OCI-LY7 (cell line): ENCODE results near the gene OR4F6. TPM values are rescaled to one million over a fixed set of nuclear protein-coding genes. Genes with fewer than 3 reads are reported as not detected.
"Not testable (repeated sequence)": the region's sequence is repeated elsewhere in the genome, so short reads cannot be mapped to it uniquely, and the experiment has no call there.

Experiments used
- BruUV-seq: library from RNA; stranded (reverse); fragments of 400-500 nt; replicated peaks from 2 replicates; lab custom pipeline; 2021; lab: Mats Ljungman, UMichigan
- CTCF ChIA-PET: fragments of 300-600 bp; sonication (Branson Sonifier 250); formaldehyde crosslinking; loops from one replicate; lab custom pipeline; 2022; ENCODE audit warnings: antibody characterized with exemption; ENCODE audit not compliant: unreplicated experiment; lab: Charles Lee
- POLR2A ChIA-PET: fragments of 300-600 bp; sonication (Branson Sonifier 250); formaldehyde crosslinking; loops from one replicate; lab custom pipeline; 2022; ENCODE audit warnings: antibody characterized with exemption; lab: Charles Lee
- DNase-seq: peaks from one replicate; pipeline ENCODE4 v3.0.0-alpha.2; 2015; ENCODE audit warnings: low spot score
- H2AFZ ChIP-seq: fragments of 200-600 bp; sonication (generic), shearing (Covaris generic); 2 replicates; pipeline ENCODE4 v1.6.1; 2014; ENCODE audit warnings: mild to moderate bottlenecking, antibody characterized with exemption, low read length, moderate library complexity
- H3K27ac ChIP-seq: fragments of 200-600 bp; sonication (generic); 2 replicates; pipeline ENCODE4 v1.5.1; 2014; ENCODE audit warnings: mixed run types, low read depth, mild to moderate bottlenecking, moderate library complexity, low read length, inconsistent platforms; ENCODE audit not compliant: poor library complexity, severe bottlenecking
- H3K36me3 ChIP-seq: fragments of 200-600 bp; sonication (generic); 2 replicates; pipeline ENCODE4 v1.6.1; 2014; ENCODE audit warnings: mild to moderate bottlenecking, antibody characterized with exemption, low read length, moderate library complexity, mixed read lengths; ENCODE audit not compliant: insufficient read depth
- H3K4me1 ChIP-seq: fragments of 200-600 bp; sonication (generic); 2 replicates; pipeline ENCODE4 v1.5.1; 2014; ENCODE audit warnings: mild to moderate bottlenecking, low read length; ENCODE audit not compliant: insufficient read depth, poor library complexity, severe bottlenecking
- H3K4me2 ChIP-seq: fragments of 200-600 bp; sonication (generic); 2 replicates; pipeline ENCODE4 v1.6.1; 2014; ENCODE audit warnings: mild to moderate bottlenecking, low read length
- H3K4me3 ChIP-seq: fragments of 200-600 bp; sonication (generic); 2 replicates; pipeline ENCODE4 v1.5.1; 2014; ENCODE audit warnings: mild to moderate bottlenecking, low read depth, low read length; ENCODE audit not compliant: poor library complexity, severe bottlenecking
- H3K79me2 ChIP-seq: fragments of 200-600 bp; sonication (generic); 2 replicates; pipeline ENCODE4 v1.6.1; 2016; ENCODE audit warnings: low read depth, mild to moderate bottlenecking, low read length, moderate library complexity, mixed read lengths; ENCODE audit not compliant: insufficient read depth
- H3K9me2 ChIP-seq: fragments of 200-600 bp; sonication (generic); 2 replicates; pipeline ENCODE4 v1.6.1; 2016; ENCODE audit warnings: mild to moderate bottlenecking, low read length, mixed read lengths; ENCODE audit not compliant: insufficient read depth
- H3K9me3 ChIP-seq: fragments of 200-600 bp; sonication (generic); 2 replicates; pipeline ENCODE4 v1.6.1; 2014; ENCODE audit warnings: mild to moderate bottlenecking, mixed run types, low read length, mixed read lengths
- H4K20me1 ChIP-seq: fragments of 200-600 bp; sonication (generic); 2 replicates; pipeline ENCODE4 v1.6.1; 2014; ENCODE audit warnings: mild to moderate bottlenecking, antibody characterized with exemption, low read length, moderate library complexity, mixed read lengths; ENCODE audit not compliant: insufficient read depth
- EZH2phosphoT487 ChIP-seq: fragments of 200-600 bp; sonication (generic); IDR thresholded peaks from 2 replicates; pipeline ENCODE4 v1.6.1; 2018; ENCODE audit warnings: low read depth, borderline replicate concordance, mild to moderate bottlenecking, mixed run types, antibody characterized with exemption, low read length, moderate library complexity, mixed read lengths
- intact Hi-C: fragments of 100-400 bp; cut with micrococcal nuclease; formaldehyde crosslinking; loops from one replicate; pipeline ENCODE4 v1.10.0; 2022; ENCODE audit not compliant: unreplicated experiment
- total RNA-seq, 2 experiments: library from RNA; depleted of rRNA in 1 of 2; stranded (reverse); fragments of >200 nt in 1 of 2; shearing (Covaris generic) in 1 of 2; gene quantifications; 2 replicates each; pipeline ENCODE4 v1.2.3, GENCODE V29; 2014 to 2022
- TF ChIP-seq, protein P1 (sequence below): fragments of 200-600 bp; sonication (generic); conservative IDR thresholded peaks from 2 replicates; pipeline ENCODE4 v1.5.1; 2014; ENCODE audit warnings: mild to moderate bottlenecking, antibody characterized with exemption, low read length, moderate library complexity, mixed read lengths

Gene OR4F6
- total RNA-seq, 2 experiments from 2014 or later, result not detected

- TF ChIP-seq, protein P1, sequence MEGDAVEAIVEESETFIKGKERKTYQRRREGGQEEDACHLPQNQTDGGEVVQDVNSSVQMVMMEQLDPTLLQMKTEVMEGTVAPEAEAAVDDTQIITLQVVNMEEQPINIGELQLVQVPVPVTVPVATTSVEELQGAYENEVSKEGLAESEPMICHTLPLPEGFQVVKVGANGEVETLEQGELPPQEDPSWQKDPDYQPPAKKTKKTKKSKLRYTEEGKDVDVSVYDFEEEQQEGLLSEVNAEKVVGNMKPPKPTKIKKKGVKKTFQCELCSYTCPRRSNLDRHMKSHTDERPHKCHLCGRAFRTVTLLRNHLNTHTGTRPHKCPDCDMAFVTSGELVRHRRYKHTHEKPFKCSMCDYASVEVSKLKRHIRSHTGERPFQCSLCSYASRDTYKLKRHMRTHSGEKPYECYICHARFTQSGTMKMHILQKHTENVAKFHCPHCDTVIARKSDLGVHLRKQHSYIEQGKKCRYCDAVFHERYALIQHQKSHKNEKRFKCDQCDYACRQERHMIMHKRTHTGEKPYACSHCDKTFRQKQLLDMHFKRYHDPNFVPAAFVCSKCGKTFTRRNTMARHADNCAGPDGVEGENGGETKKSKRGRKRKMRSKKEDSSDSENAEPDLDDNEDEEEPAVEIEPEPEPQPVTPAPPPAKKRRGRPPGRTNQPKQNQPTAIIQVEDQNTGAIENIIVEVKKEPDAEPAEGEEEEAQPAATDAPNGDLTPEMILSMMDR, result no peak
- TF ChIP-seq EZH2phosphoT487, result no peak
- intact Hi-C loops, result loop anchor here (10.0 kb wide), 1 partner anchor 1997 kb away; no protein-coding TSS in a partner anchor
- Histone ChIP-seq H3K36me3 (no peaks in the 10 kb centered on the region), H3K4me2 (no peak overlapping the region), H4K20me1 (no peaks in the 10 kb centered on the region), H3K27ac (no peak overlapping the region), H3K79me2 (no peaks in the 10 kb centered on the region), H3K4me1 (no peaks in the 10 kb centered on the region), H2AFZ (no peak overlapping the region), H3K9me2 (no peaks in the 10 kb centered on the region), H3K9me3 (no peaks in the 10 kb centered on the region), H3K4me3 (no peak overlapping the region)
- ChIA-PET POLR2A (no interaction called here), CTCF (no interaction called here)
- DNase-seq, result peak; percentile 3
- BruUV-seq, result no TSS peak
These were observed 21.4 kb upstream of the OR4F6 start for GRCh38 chr15:101781928-101782327.

GRCh38 chr15:101784644-101785043 is 18.7 kb upstream of the OR4F6 start:
- H3K4me3 ChIP-seq, result no peak overlapping the region
- ChIA-PET CTCF (no interaction called here), POLR2A (no interaction called here)
- H3K36me3 ChIP-seq, result no peaks in the 10 kb centered on the region
- intact Hi-C loops, result loop anchor here (10.0 kb wide), 1 partner anchor 2000 kb away; no protein-coding TSS in a partner anchor
- BruUV-seq, result no TSS peak
- H3K4me2 ChIP-seq, result no peak overlapping the region
- no peaks in the 10 kb centered on the region for H4K20me1 ChIP-seq
- no peaks in the 10 kb centered on the region for H3K4me1 ChIP-seq
- no peaks in the 10 kb centered on the region for H3K9me2 ChIP-seq
- H3K79me2 ChIP-seq, result no peaks in the 10 kb centered on the region
- no peak for TF ChIP-seq EZH2phosphoT487
- TF ChIP-seq, protein P1, result no peak
- H2AFZ ChIP-seq, result no peak overlapping the region
- no peak for DNase-seq
- H3K27ac ChIP-seq, result no peak overlapping the region
- H3K9me3 ChIP-seq, result no peaks in the 10 kb centered on the region

- H3K9me2 ChIP-seq, BruUV-seq, H2AFZ ChIP-seq, H3K4me2 ChIP-seq, H4K20me1 ChIP-seq, H3K4me3 ChIP-seq, H3K36me3 ChIP-seq, POLR2A ChIA-PET, DNase-seq, H3K4me1 ChIP-seq, H3K27ac ChIP-seq, H3K79me2 ChIP-seq, CTCF ChIA-PET, H3K9me3 ChIP-seq: not testable (repeated sequence)
- intact Hi-C loops, result loop anchor here (10.0 kb wide), 1 partner anchor 2002 kb away; no protein-coding TSS in a partner anchor
These were observed 16.9 kb upstream of the OR4F6 start for GRCh38 chr15:101786422-101786821.

DNA sequence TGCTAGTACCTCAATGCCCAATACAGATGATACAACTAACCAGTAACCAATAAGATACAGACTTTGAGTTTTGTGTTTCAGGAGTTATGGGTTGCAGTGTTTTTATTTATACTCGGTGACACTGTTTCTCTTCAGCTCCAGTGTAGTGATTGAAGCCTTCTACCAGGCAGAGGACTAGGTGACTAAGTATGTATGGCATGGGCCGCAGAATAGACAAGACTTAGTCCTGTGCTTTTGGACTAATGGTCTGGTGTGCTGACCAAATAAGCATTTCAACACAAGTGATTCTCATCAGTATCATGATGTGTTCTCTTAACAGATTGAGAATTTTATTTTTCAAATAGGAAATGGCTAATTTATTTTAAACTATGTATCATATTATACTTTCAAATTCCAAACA is 15.3 kb upstream of the OR4F6 start:
- H3K27ac ChIP-seq, H3K36me3 ChIP-seq, H3K9me2 ChIP-seq, H3K9me3 ChIP-seq, CTCF ChIA-PET, H2AFZ ChIP-seq, BruUV-seq, H4K20me1 ChIP-seq, H3K4me1 ChIP-seq, H3K79me2 ChIP-seq, H3K4me3 ChIP-seq, DNase-seq, H3K4me2 ChIP-seq: not testable (repeated sequence)
- intact Hi-C loops, result loop anchor here (10.0 kb wide), 1 partner anchor 2003 kb away; no protein-coding TSS in a partner anchor
- POLR2A ChIA-PET, result interaction anchor here (0.7 kb wide), 1 partner anchor 1682 kb away, joined by 4 read pairs; no protein-coding TSS in a partner anchor

DNA sequence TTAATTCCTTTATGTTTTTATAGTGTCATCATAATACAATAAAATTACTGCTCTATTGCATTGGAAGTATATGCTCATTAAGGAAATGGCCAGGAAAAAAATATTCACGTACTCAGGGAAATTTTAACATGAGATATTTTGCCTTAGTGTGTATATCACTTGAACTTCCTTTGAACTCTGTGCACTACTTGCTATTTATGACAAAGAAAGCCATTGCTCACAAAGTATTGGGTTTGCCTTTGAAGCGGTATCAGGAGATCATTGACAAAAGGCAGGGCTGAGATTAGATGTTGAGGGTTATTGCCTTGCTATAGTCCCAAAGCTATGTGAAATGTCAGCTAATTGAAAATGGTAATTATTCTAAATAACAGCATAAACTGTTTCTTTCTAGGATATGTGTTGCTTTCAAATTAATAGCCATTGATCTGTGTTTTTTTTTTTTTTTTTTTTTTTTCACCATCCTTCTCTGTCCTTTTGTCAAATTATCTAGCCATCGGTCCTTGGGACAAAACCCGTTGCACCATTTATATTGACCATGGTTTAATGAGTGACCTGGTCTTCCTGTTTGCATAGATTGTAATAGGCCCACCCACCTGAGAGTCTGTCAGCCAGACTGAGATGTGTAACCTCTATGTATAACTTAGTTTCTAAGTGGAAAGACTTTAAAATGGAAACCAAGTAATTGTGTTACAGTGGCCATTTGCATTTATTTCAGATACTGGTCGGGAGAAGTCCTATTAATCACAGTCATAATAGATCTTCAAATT is 14.6 kb upstream of the OR4F6 start:
- DNase-seq, H2AFZ ChIP-seq, H4K20me1 ChIP-seq, H3K4me2 ChIP-seq, H3K4me1 ChIP-seq, H3K79me2 ChIP-seq, CTCF ChIA-PET, H3K36me3 ChIP-seq, BruUV-seq, H3K4me3 ChIP-seq, H3K9me3 ChIP-seq, H3K27ac ChIP-seq, H3K9me2 ChIP-seq: not testable (repeated sequence)
- intact Hi-C loops, result loop anchor here (10.0 kb wide), 1 partner anchor 2004 kb away; no protein-coding TSS in a partner anchor
- POLR2A ChIA-PET, result interaction anchor here (0.7 kb wide), 1 partner anchor 1683 kb away, joined by 4 read pairs; no protein-coding TSS in a partner anchor
